OCI-LY1 (cell line): Measurements from ENCODE around the gene GATAD1.

ENCODE experiments used
- EZH2 ChIP-seq: fragments of 200-600 bp; sonication (generic), shearing (Covaris generic); IDR thresholded peaks from 2 replicates; pipeline ENCODE4 v1.8.0; 2017; ENCODE audit warnings: borderline replicate concordance, mixed run types, mild to moderate bottlenecking, antibody characterized with exemption, low read length, moderate library complexity, mixed read lengths
- TF ChIP-seq, protein P1 (sequence below): fragments of 200-600 bp; sonication (generic), shearing (Covaris generic); IDR thresholded peaks from 2 replicates; pipeline ENCODE4 v1.5.1; 2017; ENCODE audit warnings: mild to moderate bottlenecking, antibody characterized with exemption, low read length, moderate library complexity, mixed read lengths

- TF ChIP-seq, protein P1, sequence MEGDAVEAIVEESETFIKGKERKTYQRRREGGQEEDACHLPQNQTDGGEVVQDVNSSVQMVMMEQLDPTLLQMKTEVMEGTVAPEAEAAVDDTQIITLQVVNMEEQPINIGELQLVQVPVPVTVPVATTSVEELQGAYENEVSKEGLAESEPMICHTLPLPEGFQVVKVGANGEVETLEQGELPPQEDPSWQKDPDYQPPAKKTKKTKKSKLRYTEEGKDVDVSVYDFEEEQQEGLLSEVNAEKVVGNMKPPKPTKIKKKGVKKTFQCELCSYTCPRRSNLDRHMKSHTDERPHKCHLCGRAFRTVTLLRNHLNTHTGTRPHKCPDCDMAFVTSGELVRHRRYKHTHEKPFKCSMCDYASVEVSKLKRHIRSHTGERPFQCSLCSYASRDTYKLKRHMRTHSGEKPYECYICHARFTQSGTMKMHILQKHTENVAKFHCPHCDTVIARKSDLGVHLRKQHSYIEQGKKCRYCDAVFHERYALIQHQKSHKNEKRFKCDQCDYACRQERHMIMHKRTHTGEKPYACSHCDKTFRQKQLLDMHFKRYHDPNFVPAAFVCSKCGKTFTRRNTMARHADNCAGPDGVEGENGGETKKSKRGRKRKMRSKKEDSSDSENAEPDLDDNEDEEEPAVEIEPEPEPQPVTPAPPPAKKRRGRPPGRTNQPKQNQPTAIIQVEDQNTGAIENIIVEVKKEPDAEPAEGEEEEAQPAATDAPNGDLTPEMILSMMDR, result no peak
- TF ChIP-seq EZH2, result no peak
Measured at GRCh38 chr7:92487804-92488203, 40.5 kb downstream of the GATAD1 start.
